ENCODE measurements around the gene SMAD3.

Gene SMAD3

DNA sequence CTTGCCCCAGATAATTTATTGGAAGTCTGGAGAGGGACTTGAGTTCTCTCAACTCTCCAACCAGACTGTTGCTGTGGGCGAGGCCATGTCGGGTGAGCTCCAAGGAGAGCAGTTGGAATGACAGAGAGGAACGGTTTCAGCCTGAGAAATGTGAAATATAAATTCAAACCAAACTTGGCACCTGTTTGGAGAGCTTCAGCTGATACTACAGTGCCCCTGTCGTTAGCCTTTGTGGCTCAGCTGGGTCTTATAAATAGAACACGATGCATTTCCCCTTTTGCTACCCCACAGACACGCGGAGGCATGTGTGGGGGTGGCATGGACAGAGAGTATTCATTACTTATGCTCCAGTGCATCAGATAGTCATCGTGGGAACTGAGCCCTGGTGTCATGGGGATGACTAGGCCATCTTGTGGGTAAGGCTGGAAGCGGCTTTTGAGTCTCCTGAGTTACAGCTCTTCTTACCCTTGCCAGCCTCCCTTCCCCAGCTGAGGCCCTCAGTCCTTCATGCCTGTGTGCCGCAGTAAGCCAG, 15.6 kb downstream of the SMAD3 start:
- TF ChIP-seq, protein P1, sequence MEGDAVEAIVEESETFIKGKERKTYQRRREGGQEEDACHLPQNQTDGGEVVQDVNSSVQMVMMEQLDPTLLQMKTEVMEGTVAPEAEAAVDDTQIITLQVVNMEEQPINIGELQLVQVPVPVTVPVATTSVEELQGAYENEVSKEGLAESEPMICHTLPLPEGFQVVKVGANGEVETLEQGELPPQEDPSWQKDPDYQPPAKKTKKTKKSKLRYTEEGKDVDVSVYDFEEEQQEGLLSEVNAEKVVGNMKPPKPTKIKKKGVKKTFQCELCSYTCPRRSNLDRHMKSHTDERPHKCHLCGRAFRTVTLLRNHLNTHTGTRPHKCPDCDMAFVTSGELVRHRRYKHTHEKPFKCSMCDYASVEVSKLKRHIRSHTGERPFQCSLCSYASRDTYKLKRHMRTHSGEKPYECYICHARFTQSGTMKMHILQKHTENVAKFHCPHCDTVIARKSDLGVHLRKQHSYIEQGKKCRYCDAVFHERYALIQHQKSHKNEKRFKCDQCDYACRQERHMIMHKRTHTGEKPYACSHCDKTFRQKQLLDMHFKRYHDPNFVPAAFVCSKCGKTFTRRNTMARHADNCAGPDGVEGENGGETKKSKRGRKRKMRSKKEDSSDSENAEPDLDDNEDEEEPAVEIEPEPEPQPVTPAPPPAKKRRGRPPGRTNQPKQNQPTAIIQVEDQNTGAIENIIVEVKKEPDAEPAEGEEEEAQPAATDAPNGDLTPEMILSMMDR (IDR thresholded peaks at IDR 0.05; ENCODE audit: extremely low read depth, insufficient read depth, missing control alignments), result peak; percentile 46
- DNase-seq (ENCODE audit: low spot score), result peak; percentile 71
- in situ Hi-C loops (cut with MboI; ENCODE audit: low pct_unique_long_range_greater_than_20kb, low sequenced_read_pairs, unreplicated experiment), result no loop called here

DNA sequence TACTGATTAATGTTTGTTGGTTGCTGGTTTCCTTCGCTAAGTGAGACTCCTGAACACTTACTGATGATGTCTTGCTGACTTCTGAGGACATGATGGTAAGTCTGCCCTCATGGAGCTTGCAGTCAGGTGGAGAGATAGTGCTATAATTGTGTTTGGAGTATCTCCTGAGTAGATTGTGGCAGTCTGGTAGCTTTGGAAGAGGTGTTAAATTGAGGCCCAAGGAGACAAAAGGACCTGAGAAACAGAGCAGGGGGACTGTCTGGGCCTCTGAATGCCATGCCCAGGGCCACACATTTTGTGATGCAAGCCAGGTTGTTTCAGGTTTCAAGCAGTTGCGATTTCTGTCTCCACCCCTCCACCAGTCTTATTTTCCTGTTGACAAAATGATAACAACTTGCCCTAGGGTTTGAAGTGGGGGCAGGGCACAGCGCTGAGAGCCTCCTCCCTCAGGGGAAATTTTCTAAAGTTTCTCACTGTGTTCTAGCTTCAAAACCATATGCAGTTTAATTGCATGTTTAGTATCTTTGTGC, 16.7 kb downstream of the SMAD3 start:
- in situ Hi-C loops (cut with MboI; ENCODE audit: low pct_unique_long_range_greater_than_20kb, low sequenced_read_pairs, unreplicated experiment), result no loop called here
- DNase-seq (ENCODE audit: low spot score), result no peak

DNA sequence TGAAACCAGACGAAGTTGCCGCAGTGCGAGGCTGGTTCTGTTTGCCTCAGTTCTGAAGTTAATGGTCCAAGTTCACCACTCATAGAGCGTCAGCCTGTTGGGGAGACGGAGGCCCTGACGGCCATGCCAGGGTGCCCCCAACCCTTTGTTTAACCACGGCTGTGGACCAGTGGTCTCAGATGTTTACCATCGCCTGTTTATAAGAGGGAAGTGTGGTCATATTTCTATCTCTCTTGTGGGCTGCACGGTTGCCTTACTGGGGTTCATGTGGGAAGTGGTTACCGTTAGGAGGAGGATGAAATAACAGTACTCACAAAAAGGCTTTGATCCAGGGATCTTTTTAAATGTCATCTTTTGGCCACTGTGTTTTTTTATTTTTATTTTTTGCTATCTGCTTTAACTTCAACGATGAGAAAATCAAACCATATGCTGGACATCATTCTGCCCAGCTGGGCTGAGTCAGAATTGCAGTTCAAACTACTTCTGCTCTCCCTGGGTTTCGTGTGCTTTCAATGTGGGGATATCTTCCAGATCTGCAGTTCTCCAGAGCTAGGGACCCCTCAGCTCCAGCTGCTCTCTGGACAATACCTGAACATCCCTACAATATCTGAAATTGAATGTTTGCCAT, 17.8 kb downstream of the SMAD3 start:
- in situ Hi-C loops (cut with MboI; ENCODE audit: low pct_unique_long_range_greater_than_20kb, low sequenced_read_pairs, unreplicated experiment), result no loop called here

More for the DNA sequence above, 16.7 kb downstream of the SMAD3 start:
- TF ChIP-seq, protein P1 (IDR thresholded peaks at IDR 0.05; ENCODE audit: extremely low read depth, insufficient read depth, missing control alignments), result no peak

DNA sequence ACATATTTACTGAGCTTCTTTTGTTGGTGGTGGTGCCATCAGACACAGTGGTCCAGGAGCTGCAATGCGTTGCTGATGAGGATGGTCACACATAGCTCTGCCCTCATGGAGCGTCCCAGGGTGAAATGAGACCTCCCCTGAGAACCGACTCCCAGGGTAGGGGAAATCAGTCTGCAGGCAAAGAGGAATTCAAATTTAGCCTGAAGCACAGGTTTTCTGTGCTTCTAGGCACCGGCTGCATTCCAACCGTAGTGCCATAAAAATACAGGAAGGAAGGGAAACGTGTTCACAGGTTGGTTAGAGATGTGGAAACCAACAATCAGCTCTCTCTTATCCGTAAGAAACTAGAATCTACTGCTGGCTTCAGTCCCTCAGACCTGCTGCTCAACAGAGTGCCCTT, 19.2 kb downstream of the SMAD3 start:
- in situ Hi-C loops (cut with MboI; ENCODE audit: low pct_unique_long_range_greater_than_20kb, low sequenced_read_pairs, unreplicated experiment), result no loop called here
- TF ChIP-seq, protein P1 (IDR thresholded peaks at IDR 0.05; ENCODE audit: extremely low read depth, insufficient read depth, missing control alignments), result no peak
- DNase-seq (ENCODE audit: low spot score), result no peak

More for the DNA sequence above, 17.8 kb downstream of the SMAD3 start:
- no peak for DNase-seq (ENCODE audit: low spot score)
- TF ChIP-seq, protein P1 (IDR thresholded peaks at IDR 0.05; ENCODE audit: extremely low read depth, insufficient read depth, missing control alignments), result no peak

DNA sequence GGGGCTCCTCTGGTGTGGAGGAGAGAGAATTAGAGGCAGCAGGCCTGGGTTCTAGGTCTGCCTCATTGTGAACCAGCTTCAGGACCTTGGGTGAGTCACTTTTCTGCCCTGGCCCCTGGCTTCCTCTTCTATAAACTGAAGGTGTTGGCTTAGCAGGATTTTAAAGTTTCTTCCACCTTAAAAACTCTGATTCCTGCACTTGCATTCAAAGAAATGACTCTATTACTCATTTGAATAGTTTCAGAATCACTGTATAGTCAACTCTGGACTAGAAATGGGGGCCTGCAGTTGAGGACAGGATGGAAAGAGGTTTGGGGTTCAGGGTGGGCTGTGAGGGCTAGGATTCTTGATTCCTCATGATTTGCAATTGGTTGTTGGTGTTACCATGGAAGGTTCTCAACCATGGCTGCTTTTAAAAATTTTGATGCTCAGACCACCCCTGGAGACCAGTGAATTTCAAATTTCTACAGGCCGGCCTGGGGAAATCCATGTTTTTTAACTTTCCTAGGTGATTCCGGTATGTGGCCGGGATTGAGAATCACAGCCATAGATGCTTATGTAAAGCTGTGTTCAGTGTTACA, 19.9 kb downstream of the SMAD3 start:
- DNase-seq (ENCODE audit: low spot score), result no peak
- TF ChIP-seq, protein P1 (IDR thresholded peaks at IDR 0.05; ENCODE audit: extremely low read depth, insufficient read depth, missing control alignments), result no peak
- in situ Hi-C loops (cut with MboI; ENCODE audit: low pct_unique_long_range_greater_than_20kb, low sequenced_read_pairs, unreplicated experiment), result no loop called here

DNA sequence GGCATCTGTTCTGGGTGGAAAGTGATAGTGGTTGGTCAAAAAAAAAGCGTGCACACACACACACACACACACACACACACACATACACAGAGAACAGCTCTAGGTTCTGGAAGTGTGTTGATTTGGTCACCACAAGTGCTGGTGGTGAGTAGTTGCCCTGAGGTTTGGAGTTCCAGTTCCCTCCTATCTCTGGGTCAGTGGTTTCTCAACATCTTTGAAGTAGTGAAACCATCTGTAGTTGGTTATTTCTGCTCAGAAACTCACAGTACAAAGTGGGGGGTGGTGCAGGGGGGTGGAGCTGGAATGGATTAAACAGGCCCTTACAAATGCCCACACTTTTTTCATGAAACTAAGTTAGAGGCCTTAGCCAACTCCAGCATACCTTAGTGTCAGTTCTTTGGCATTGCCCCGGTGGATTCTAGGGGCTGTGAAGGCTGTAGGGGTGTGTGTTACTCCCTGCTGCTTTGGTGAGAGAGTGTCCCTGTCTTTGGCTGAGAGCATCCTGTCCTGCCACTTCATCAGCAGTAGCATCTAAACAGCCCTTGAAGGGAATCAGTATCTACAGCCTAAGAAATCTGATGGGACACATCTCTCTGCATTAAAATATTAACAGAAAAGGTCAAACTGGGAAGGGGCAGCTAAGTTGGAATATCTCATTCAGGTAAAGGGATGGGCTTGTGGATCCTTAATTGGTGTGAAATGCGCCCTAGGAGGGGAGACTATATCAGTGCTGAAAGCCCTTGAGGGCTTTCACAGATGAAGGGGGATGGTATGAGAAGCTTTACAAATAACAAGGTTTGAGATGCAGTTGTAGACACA, 20.6 kb downstream of the SMAD3 start:
- TF ChIP-seq, protein P1 (IDR thresholded peaks at IDR 0.05; ENCODE audit: extremely low read depth, insufficient read depth, missing control alignments), result no peak
- peak; percentile 59 for DNase-seq (ENCODE audit: low spot score)
- in situ Hi-C loops (cut with MboI; ENCODE audit: low pct_unique_long_range_greater_than_20kb, low sequenced_read_pairs, unreplicated experiment), result no loop called here
